Endometrial microvascular endothelial cells (primary cell): ENCODE results near the gene ZC3H12A. TPM values are rescaled to one million over a fixed set of nuclear protein-coding genes. Genes with fewer than 3 reads are reported as not detected.
"Not testable (repeated sequence)": the region's sequence is repeated elsewhere in the genome, so short reads cannot be mapped to it uniquely, and the experiment has no call there.

Source experiments
- in situ Hi-C: cut with HindIII; loops from 2 replicates; pipeline ENCODE4 v1.10.0; 2017; ENCODE audit warnings: low sequenced_read_pairs, low pct_unique_long_range_greater_than_20kb; ENCODE audit errors: inconsistent ontology term
- total RNA-seq: library from RNA; depleted of rRNA; stranded (reverse); fragments of >200 nt; gene quantifications from one replicate; pipeline ENCODE4 v1.2.3, GENCODE V29; 2015; ENCODE audit errors: inconsistent ontology term

The ZC3H12A gene
- total RNA-seq, 1 donor from 2014 or later, result 6.5 TPM

GRCh38 chr1:37519613-37520012 is 45.2 kb downstream of the ZC3H12A start:
- in situ Hi-C loops, result no loop called here

GRCh38 chr1:37529888-37530287 is 55.5 kb downstream of the ZC3H12A start:
- in situ Hi-C loops, result not testable (repeated sequence)

GRCh38 chr1:37532418-37533156 is 58.2 kb downstream of the ZC3H12A start:
- in situ Hi-C loops, result not testable (repeated sequence)

- in situ Hi-C loops, result no loop called here
Observed at GRCh38 chr1:37533317-37534093, 59.1 kb downstream of the ZC3H12A start.

Other genes with a start within 250 kb of the ZC3H12A start
- 80.2 TPM for gene MEAF6, start 40.2 kb downstream of the ZC3H12A start, total RNA-seq
- 8.3 TPM for gene SNIP1, start 79.7 kb downstream of the ZC3H12A start, total RNA-seq
- 0.84 TPM for gene DNALI1, start 82.4 kb downstream of the ZC3H12A start, total RNA-seq
- gene GNL2, start 121.4 kb downstream of the ZC3H12A start, total RNA-seq, result 48.4 TPM
- not detected for gene RSPO1, start 160.3 kb downstream of the ZC3H12A start, total RNA-seq
- gene CDCA8, start 217.9 kb downstream of the ZC3H12A start, total RNA-seq, result 47.8 TPM